ENCODE results near the gene WSB1. TPM values are rescaled to one million over a fixed set of nuclear protein-coding genes. Genes with fewer than 3 reads are reported as not detected.
"Not testable (repeated sequence)": the region's sequence is repeated elsewhere in the genome, so short reads cannot be mapped to it uniquely, and the experiment has no call there.

The WSB1 gene, protein sequence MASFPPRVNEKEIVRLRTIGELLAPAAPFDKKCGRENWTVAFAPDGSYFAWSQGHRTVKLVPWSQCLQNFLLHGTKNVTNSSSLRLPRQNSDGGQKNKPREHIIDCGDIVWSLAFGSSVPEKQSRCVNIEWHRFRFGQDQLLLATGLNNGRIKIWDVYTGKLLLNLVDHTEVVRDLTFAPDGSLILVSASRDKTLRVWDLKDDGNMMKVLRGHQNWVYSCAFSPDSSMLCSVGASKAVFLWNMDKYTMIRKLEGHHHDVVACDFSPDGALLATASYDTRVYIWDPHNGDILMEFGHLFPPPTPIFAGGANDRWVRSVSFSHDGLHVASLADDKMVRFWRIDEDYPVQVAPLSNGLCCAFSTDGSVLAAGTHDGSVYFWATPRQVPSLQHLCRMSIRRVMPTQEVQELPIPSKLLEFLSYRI
- total RNA-seq: 10 to 100 TPM; 84.6 to 87.8 TPM

- ChIA-PET CTCF (interaction anchor here (0.5 to 3.2 kb wide), 4 partner anchors 39 to 112 kb away, joined by 3 to 24 read pairs (median 8); no protein-coding TSS in a partner anchor), POLR2A (interaction anchor here (0.6 to 2.1 kb wide), 12 partner anchors 10 to 251 kb away, joined by 3 to 15 read pairs (median 4); no protein-coding TSS in a partner anchor)
These were observed at the start of gene WSB1 for GRCh38 chr17:27293898-27294688. Gene WSB1 (plus strand): TSS chr17:27294114. CDS start chr17:27294396, 282 bp downstream.

DNA sequence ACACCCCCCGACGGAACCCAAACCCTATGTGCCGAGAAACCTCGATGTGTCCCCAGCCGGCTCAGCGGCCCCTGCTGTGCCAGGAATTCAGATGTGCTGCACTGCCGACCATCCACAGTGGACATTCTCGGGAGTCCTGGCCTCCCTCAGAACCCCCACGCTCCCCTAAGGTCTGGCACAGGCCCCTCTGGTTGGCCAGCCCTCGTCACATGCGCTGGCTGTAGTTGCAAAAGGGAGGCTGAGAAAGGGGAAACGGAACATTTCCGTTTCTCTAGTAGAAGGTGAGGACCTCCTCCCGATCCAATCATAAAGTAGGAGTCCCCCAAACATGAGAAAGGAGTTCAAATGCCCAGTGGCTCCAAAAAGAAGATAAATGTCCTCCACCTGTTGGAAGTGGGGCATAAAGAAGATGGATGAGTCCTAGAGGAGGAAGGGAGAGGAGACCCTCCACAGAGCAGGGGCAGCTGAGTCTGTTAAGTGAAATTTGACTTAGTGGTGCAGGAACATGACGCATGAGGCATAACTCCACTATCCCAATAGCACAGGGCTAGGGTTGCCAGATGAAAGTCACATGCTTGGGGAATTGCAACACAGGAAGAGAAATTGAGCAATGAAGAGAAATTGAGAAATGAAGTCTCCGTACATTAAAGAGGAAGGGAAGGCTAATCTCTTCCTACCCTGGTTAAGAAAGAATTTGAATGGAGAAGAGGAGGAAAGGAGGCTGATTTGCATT, 49.3 kb upstream of the WSB1 start:
- CTCF ChIA-PET: interaction anchor here (0.7 to 1.7 kb wide), 3 partner anchors 88 to 105 kb away, joined by 3 to 7 read pairs (median 4); no protein-coding TSS in a partner anchor
- POLR2A ChIA-PET: no interaction called here

DNA sequence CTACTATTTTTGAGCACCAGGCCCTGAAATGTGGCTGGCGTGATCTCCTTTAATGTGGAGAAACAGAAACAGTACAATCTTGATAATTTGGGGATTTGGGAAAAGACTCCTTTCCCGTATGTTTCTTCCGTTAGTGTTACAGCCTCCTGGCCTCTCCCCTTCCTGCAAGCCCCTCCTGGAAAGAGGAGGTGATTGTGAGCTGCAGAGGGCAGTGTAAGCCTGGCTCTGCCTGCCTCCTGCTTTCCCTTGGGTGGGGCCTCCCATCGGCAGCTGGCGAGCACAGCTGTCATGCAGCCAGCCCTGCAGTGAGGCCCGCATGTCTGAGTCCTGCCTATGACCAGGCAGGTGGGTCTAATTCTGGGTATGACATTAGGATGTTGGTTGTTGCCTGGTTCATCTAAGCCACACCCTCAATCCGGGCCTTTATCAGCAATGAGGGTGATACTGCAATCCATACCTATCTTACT, 48.7 kb upstream of the WSB1 start:
- ChIA-PET CTCF (interaction anchor here (1.5 to 1.7 kb wide), 2 partner anchors 88 to 104 kb away, joined by 4 to 7 read pairs; no protein-coding TSS in a partner anchor), POLR2A (no interaction called here)

DNA sequence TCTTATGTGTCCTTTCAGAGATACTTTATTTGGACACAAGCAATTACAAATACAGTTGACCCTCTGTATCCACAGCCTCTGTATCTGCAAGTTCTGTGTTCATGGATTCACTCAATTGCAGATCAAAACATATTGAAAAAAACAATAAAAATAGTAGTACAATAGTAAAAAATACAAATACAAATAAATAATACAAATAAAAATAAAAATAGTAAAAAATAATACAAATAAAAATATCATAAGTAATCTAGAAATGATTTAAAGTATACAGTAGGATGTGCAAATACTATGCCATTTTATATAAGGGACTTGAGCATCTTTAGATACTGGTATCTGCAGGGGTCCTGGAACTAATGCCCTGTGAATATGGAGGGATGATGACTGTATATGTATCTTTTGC, 47.4 kb upstream of the WSB1 start:
- ChIA-PET POLR2A (no interaction called here), CTCF (interaction anchor here (0.9 to 1.7 kb wide), 2 partner anchors 16 to 87 kb away, joined by 3 to 7 read pairs; no protein-coding TSS in a partner anchor)

DNA sequence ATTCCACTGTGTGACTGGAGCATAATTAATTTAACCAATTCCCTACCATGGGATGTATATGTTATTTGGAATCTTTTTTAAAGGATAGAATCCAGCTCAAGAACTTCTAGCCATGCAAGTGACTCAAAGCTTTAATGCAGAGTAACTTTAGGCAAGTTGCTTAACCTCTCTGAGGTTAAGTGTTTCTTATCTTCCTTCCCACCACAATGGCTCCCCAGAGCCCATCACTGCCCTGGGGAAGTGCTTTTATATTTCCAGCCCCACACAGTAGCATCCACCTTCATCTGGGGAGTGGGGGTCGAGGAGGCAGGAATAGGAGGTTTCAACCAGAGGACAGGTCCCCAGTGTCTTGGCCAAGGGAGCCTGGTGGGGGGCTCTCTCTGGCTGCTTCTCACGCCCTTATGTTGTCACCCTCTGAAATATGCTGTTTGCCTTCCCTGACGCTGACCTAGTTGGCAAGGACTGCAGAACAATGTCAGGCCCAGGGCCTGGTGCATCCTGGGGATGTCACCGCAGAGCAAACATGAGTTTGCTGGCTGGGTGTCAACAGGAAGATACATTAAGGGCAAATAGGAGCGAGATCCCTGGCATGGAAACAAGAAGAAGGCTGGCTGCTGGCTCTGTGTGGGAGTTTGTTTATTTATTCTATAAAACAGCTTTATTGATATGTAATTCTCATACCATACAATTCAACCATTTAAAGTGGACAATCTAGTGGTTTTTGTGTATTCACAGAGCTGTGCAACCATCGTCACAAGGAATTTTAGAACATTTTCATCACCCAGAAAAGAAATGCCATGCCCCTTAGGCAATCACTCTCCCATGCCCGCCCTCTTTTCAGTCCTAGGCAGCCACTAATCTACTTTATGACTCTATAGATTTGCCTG, 46.6 kb upstream of the WSB1 start:
- POLR2A ChIA-PET: no interaction called here
- CTCF ChIA-PET: no interaction called here

DNA sequence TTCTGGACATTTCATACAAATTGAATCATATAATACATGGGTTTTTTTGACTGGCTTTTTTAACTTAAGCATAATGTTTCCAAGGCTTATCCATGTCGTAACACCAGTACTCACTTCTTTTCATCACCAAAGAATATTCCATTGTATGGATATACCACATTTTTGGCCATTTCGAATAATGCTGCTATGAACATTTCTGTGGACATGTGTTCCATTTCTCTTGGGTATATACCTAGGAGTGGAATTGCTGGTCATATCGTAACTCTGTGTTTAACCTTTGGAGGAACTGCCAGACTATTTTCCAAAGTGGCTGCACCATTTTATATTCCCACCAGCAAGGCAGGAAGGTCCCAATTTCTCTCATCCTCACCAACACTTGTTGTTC, 46.0 kb upstream of the WSB1 start:
- POLR2A ChIA-PET: no interaction called here
- CTCF ChIA-PET: no interaction called here

- CTCF ChIA-PET, POLR2A ChIA-PET: not testable (repeated sequence)
These were observed 43.1 kb upstream of the WSB1 start for GRCh38 chr17:27250791-27251190.

- CTCF ChIA-PET, POLR2A ChIA-PET: not testable (repeated sequence)
These were observed 39.1 kb upstream of the WSB1 start for GRCh38 chr17:27254802-27255201.

DNA sequence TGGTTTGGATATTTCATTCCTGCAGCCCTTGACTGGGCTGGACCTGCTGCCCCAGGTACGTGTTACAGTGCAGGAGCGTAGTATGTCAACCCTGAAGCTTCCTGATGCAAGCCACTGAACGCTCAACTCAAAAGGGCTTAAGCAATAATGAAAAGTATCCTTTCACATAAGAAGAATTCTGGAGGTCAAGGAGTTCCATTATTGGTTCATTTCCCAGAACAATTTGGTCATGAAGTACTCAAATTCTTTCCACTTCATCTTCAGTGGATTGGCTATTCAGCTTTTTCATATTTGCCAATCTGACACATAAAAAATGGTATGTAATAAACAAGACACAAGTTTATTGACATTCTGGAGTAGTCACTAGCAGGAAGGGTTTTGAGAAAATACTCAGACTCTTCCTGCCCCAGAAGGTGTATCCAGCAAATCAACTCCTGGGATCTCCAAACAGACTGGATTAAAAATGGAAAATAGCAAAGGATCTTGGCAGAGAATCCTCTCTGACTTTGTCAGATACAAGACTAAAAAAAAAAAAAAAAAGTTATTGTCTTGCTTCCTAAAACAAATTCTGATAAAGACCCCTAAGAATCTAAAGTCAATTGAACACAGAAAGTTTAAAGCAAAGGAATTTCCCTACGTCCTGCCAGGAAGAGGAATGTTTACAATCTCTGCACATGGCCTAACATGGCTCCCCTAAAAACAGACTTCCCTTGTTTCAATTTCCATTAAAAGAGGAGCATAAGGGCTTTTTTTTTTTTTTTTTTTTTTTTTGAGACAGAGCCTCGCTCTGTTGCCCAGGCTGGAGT, 37.5 kb upstream of the WSB1 start:
- POLR2A ChIA-PET: no interaction called here
- CTCF ChIA-PET: no interaction called here

GRCh38 chr17:27257031-27257357, 36.9 kb upstream of the WSB1 start:
- ChIA-PET POLR2A (no interaction called here), CTCF (no interaction called here)

DNA sequence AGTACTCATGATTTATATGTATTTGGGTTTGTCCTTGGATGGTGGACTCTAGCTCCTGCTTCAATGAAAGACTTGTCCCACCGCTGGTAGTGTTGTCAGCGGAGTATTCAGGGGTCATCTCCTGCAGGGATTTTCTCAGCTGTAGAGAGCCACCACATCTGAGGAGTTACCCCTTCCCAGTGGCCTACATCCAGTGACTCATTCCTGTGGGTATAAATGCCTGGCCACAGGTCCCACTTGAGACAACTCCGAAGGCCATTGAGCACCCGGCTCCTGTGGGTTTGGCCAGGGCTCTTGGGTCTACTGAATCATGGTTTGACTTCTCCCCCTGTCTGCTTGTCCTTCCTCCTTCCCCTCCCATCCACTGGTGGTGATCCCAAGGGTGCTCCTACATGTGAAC, 34.6 kb upstream of the WSB1 start:
- ChIA-PET CTCF (no interaction called here), POLR2A (no interaction called here)

DNA sequence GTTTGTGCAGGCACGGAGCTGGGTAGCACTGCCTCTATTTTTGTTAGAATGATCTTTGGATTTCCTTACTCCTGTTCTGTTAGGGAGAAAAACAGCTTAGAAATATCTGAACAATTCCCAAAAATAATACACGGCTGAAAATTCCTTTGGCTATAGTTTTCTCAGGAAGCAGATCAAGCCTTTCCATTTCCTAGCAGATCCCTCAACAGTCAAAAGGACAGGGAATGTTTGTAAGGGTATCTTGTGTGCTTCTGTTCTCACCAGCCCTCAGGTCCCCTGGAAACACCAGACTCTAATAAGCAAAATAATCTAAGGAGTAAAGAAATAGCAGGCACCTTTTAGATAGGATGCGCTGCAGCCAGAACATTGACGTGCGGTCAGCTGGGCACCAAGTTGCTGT, 30.5 kb upstream of the WSB1 start:
- POLR2A ChIA-PET: no interaction called here
- CTCF ChIA-PET: interaction anchor here (0.9 kb wide), 1 partner anchor 69 kb away, joined by 3 read pairs; no protein-coding TSS in a partner anchor

DNA sequence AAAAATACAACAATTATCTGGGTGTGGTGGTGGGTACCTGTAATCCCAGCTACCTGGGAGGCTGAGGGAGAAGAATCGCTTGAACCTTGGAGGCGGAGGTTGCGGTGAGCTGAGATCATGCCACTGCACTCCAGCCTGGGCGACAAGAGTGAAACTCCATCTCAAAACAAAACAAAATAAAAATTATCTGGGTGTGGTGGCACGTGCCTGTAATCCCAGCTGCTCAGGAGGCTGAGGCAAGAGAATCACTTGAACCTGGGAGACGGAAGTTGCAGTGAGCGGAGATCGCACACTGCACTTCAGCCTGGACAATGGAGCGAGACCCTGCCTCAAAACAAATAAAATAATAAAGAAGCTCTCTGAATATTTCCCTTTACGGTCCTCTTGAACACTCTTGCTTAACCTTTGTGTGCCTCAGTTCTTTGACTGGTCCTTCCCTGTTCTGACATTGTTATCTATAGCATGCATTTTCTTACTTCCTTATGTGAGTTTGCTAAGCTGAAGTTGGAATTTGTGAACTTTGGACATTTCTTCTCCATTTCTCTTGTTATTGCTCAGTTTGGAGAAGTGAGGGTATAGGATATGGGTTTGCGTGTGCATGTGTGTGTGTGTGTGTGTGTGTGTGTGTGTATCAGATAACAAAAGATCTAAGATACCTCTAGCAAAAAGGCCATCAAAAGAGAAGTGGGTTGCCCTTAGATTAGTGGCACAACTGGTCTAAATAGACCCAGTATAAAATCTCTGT, 29.7 kb upstream of the WSB1 start:
- POLR2A ChIA-PET: no interaction called here
- CTCF ChIA-PET: interaction anchor here (0.9 kb wide), 1 partner anchor 69 kb away, joined by 3 read pairs; no protein-coding TSS in a partner anchor

DNA sequence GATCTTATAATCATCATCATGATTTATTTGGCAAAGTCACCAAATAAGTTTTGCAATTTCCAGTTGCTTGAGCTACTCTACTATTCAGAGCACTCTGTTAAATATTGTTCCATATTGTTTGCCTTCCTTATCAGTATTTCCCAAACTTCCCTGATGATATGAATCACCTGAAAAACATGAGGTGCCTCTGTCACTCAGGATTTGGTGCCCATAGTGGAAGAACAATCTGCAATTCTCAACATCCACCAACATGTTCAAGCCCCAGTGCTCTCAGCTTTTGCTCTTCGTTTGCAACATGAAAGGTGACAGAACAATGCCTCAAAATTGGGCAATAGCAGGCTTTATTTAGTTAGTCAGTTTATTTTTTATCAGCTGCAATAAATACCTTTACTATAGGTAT, 28.6 kb upstream of the WSB1 start:
- ChIA-PET CTCF (no interaction called here), POLR2A (no interaction called here)

- CTCF ChIA-PET: no interaction called here
These were observed 27.7 kb upstream of the WSB1 start for GRCh38 chr17:27266228-27266627.

GRCh38 chr17:27268394-27269085, 25.4 kb upstream of the WSB1 start:
- CTCF ChIA-PET: no interaction called here
- POLR2A ChIA-PET: no interaction called here

More at GRCh38 chr17:27266228-27266627, 27.7 kb upstream of the WSB1 start:
- POLR2A ChIA-PET: no interaction called here

GRCh38 chr17:27269201-27269600, 24.7 kb upstream of the WSB1 start:
- ChIA-PET POLR2A (no interaction called here), CTCF (no interaction called here)
